H9 (cell line): Measurements from ENCODE around the gene TYRP1. TPM values are rescaled to one million over a fixed set of nuclear protein-coding genes. Genes with fewer than 3 reads are reported as not detected.

Experiments used
- DNase-seq: peaks from one replicate; pipeline ENCODE4 v3.0.0-alpha.2; 2017
- H2AFZ ChIP-seq: one replicate; pipeline ENCODE4 v1.6.1; 2013; ENCODE audit warnings: mild to moderate bottlenecking, low read length, control low read depth, moderate library complexity
- H2AK5ac ChIP-seq: 2 replicates; pipeline ENCODE4 v1.6.1; 2013; ENCODE audit warnings: low read length, control low read depth, mixed read lengths; ENCODE audit not compliant: insufficient read length
- H2BK120ac ChIP-seq: one replicate; pipeline ENCODE4 v1.6.1; 2013; ENCODE audit warnings: low read depth, mild to moderate bottlenecking, low read length, control low read depth, inconsistent platforms; ENCODE audit not compliant: poor library complexity, severe bottlenecking
- H2BK12ac ChIP-seq: 2 replicates; pipeline ENCODE4 v1.6.1; 2013; ENCODE audit warnings: low read length, control low read depth, mixed read lengths, low read depth; ENCODE audit not compliant: insufficient read length
- H2BK15ac ChIP-seq: 2 replicates; pipeline ENCODE4 v1.6.1; 2013; ENCODE audit warnings: low read depth, low read length, control low read depth
- H2BK20ac ChIP-seq: one replicate; pipeline ENCODE4 v1.6.1; 2013; ENCODE audit warnings: low read depth, mild to moderate bottlenecking, low read length, control low read depth, inconsistent platforms; ENCODE audit not compliant: poor library complexity, severe bottlenecking
- H2BK5ac ChIP-seq: 2 replicates; pipeline ENCODE4 v1.6.1; 2013; ENCODE audit warnings: low read length, control low read depth, mixed read lengths; ENCODE audit not compliant: insufficient read length
- H3K14ac ChIP-seq: 2 replicates; pipeline ENCODE4 v1.6.1; 2013; ENCODE audit warnings: low read length, control low read depth; ENCODE audit not compliant: insufficient read depth
- H3K18ac ChIP-seq: 2 replicates; pipeline ENCODE4 v1.6.1; 2013; ENCODE audit warnings: low read depth, mild to moderate bottlenecking, mixed read lengths, low read length, control low read depth; ENCODE audit not compliant: insufficient read length
- H3K23ac ChIP-seq: 2 replicates; pipeline ENCODE4 v1.6.1; 2013; ENCODE audit warnings: low read length, control low read depth, mixed read lengths, low read depth; ENCODE audit not compliant: insufficient read length
- H3K23me2 ChIP-seq: 2 replicates; pipeline ENCODE4 v1.6.1; 2013; ENCODE audit warnings: low read depth, mild to moderate bottlenecking, mixed read lengths, low read length, control low read depth; ENCODE audit not compliant: insufficient read length, poor library complexity, severe bottlenecking
- H3K27ac ChIP-seq: 2 replicates; pipeline ENCODE4 v1.5.1; 2013; ENCODE audit warnings: low read length, control low read depth, mixed read lengths, low read depth; ENCODE audit not compliant: insufficient read length
- H3K27me3 ChIP-seq: 2 replicates; pipeline ENCODE4 v1.6.1; 2013; ENCODE audit warnings: low read length, control low read depth, inconsistent platforms; ENCODE audit not compliant: insufficient read depth
- H3K4ac ChIP-seq: 2 replicates; pipeline ENCODE4 v1.6.1; 2013; ENCODE audit warnings: low read depth, mild to moderate bottlenecking, control low read depth, inconsistent platforms, low read length, moderate library complexity
- H3K4me1 ChIP-seq: 2 replicates; pipeline ENCODE4 v1.6.1; 2013; ENCODE audit warnings: low read length, control low read depth, inconsistent platforms; ENCODE audit not compliant: insufficient read depth
- H3K4me2 ChIP-seq: 2 replicates; pipeline ENCODE4 v1.6.1; 2013; ENCODE audit warnings: low read length, control low read depth, mixed read lengths; ENCODE audit not compliant: insufficient read length, insufficient read depth
- H3K56ac ChIP-seq: 2 replicates; pipeline ENCODE4 v1.6.1; 2013; ENCODE audit warnings: low read depth, mild to moderate bottlenecking, mixed read lengths, low read length, control low read depth; ENCODE audit not compliant: insufficient read length
- H3K79me1 ChIP-seq: 2 replicates; pipeline ENCODE4 v1.6.1; 2013; ENCODE audit warnings: low read depth, mild to moderate bottlenecking, moderate library complexity, low read length, control low read depth, inconsistent platforms; ENCODE audit not compliant: insufficient read depth, poor library complexity, severe bottlenecking
- H3K79me2 ChIP-seq: 2 replicates; pipeline ENCODE4 v1.6.1; 2013; ENCODE audit warnings: low read length, control low read depth, inconsistent platforms; ENCODE audit not compliant: insufficient read depth
- H3K9ac ChIP-seq: 2 replicates; pipeline ENCODE4 v1.6.1; 2013; ENCODE audit warnings: low read length, control low read depth, mixed read lengths; ENCODE audit not compliant: insufficient read length; ENCODE audit errors: extremely low read depth
- H3K9me3 ChIP-seq: one replicate; pipeline ENCODE4 v1.6.1; 2013; ENCODE audit warnings: low read depth, low read length, inconsistent platforms; ENCODE audit not compliant: control insufficient read depth
- H3T11ph ChIP-seq: one replicate; pipeline ENCODE4 v1.6.1; 2013; ENCODE audit warnings: mild to moderate bottlenecking, low read length, control low read depth, inconsistent platforms
- H4K20me1 ChIP-seq: one replicate; pipeline ENCODE4 v1.6.1; 2013; ENCODE audit not compliant: control insufficient read depth, insufficient read length, insufficient read depth
- H4K5ac ChIP-seq: 2 replicates; pipeline ENCODE4 v1.6.1; 2013; ENCODE audit warnings: low read depth, mild to moderate bottlenecking, mixed read lengths, low read length, control low read depth; ENCODE audit not compliant: insufficient read length
- H4K8ac ChIP-seq: replicated peaks from 2 replicates; pipeline ENCODE4 v1.6.1; 2013; ENCODE audit warnings: low read length, control low read depth, mixed read lengths, low read depth; ENCODE audit not compliant: insufficient read length
- H4K91ac ChIP-seq: 2 replicates; pipeline ENCODE4 v1.6.1; 2013; ENCODE audit warnings: low read depth, mild to moderate bottlenecking, moderate library complexity, mixed read lengths, low read length, control low read depth; ENCODE audit not compliant: insufficient read length
- H3K27ac Mint-ChIP-seq, 3 experiments: 2 replicates in 2 of 3; 3 replicates in 1 of 3; pipeline ENCODE4 v1.8.0; 2020 to 2021; ENCODE audit warnings: mixed read lengths in 3 of 3, mild to moderate bottlenecking in 1 of 3, moderate library complexity in 1 of 3
- H3K27me3 Mint-ChIP-seq: 2 replicates; pipeline ENCODE4 v1.8.0; 2021; ENCODE audit warnings: low read depth, mild to moderate bottlenecking, moderate library complexity, mixed read lengths
- H3K36me3 Mint-ChIP-seq, 3 experiments: 2 replicates in 2 of 3; 3 replicates in 1 of 3; pipeline ENCODE4 v1.8.0; 2020 to 2021; ENCODE audit warnings: low read depth in 3 of 3, mixed read lengths in 3 of 3; ENCODE audit not compliant: insufficient read depth in 1 of 3
- H3K4me1 Mint-ChIP-seq, 2 experiments: 2 replicates each; pipeline ENCODE4 v1.8.0; 2020; ENCODE audit warnings: mixed read lengths in 2 of 2
- H3K4me3 Mint-ChIP-seq, 2 experiments: 2 replicates in 1 of 2; 3 replicates in 1 of 2; pipeline ENCODE4 v1.8.0; 2020 to 2021; ENCODE audit warnings: mild to moderate bottlenecking in 2 of 2, mixed read lengths in 2 of 2, moderate library complexity in 1 of 2
- H3K9me3 Mint-ChIP-seq, 2 experiments: 2 replicates in 1 of 2; 3 replicates in 1 of 2; pipeline ENCODE4 v1.8.0; 2020; ENCODE audit warnings: mild to moderate bottlenecking in 2 of 2, mixed read lengths in 2 of 2, moderate library complexity in 1 of 2
- WGBS: extraction: QIAGEN DNeasy Blood & Tissue Kit; methylation state at CpG from one replicate; pipeline ENCODE4 v1.1.7; 2013; ENCODE audit warnings: missing lambda C conversion rate, low lambda C conversion rate, mixed read lengths; ENCODE audit not compliant: insufficient read length; ENCODE audit errors: extremely low coverage; 5-methylcytosine and 5-hydroxymethylcytosine counted together
- total RNA-seq: library from RNA; stranded (reverse); gene quantifications from 2 replicates; pipeline ENCODE4 v1.2.1, GENCODE V29; 2021
- TF ChIP-seq, protein P1 (sequence below): fragments of 200-600 bp; sonication (generic); conservative IDR thresholded peaks from 3 replicates; pipeline ENCODE4 v1.8.0; 2021; ENCODE audit warnings: antibody characterized with exemption, mild to moderate bottlenecking

Gene TYRP1
- total RNA-seq, 1 experiment from 2014 or later, result not detected

DNA sequence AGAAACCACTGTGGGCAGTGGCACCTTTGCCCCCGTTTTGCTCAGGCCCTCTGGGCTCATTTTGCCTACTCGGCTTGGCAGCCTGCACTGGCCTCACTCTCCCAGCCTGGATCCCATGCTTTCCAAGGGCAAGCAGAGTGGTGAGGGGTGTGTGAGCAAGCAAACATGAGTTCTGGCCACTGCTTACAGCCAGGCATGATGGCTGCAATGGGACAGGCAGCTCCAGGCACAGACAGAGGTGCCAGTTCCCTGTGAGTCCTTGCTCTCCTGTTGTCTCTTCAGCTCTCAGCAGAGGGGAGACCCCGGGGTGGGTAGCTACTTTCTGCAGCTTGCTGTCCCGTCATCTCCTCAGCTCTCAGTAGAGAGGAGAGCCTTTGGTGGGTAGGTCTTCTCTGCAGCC, 35.2 kb upstream of the TYRP1 start:
- Mint-ChIP-seq H3K9me3 (no peaks in the 10 kb centered on the region; a peak in 1 of 5 replicates), H3K36me3 (no peaks in the 10 kb centered on the region), H3K4me3 (no peak overlapping the region), H3K27me3 (no peaks in the 10 kb centered on the region), H3K4me1 (no peaks in the 10 kb centered on the region), H3K27ac (no peak overlapping the region)
- Histone ChIP-seq H4K91ac (no peak overlapping the region), H3K9me3 (no peaks in the 10 kb centered on the region), H2AK5ac (no peak overlapping the region), H2BK15ac (no peak overlapping the region), H2BK5ac (no peak overlapping the region), H3K56ac (no peak overlapping the region), H3K23ac (no peak overlapping the region), H2BK120ac (no peak overlapping the region), H3T11ph (no peak overlapping the region), H3K4me1 (no peaks in the 10 kb centered on the region), H3K27me3 (no peaks in the 10 kb centered on the region), H3K79me1 (no peaks in the 10 kb centered on the region), H4K20me1 (no peaks in the 10 kb centered on the region), H3K4ac (no peak overlapping the region), H3K23me2 (no peaks in the 10 kb centered on the region), H3K27ac (no peak overlapping the region), H2BK20ac (no peak overlapping the region), H4K5ac (no peak overlapping the region), H4K8ac (no peak overlapping the region), H2AFZ (no peak overlapping the region), H3K18ac (no peak overlapping the region), H3K79me2 (no peaks in the 10 kb centered on the region), H2BK12ac (no peak overlapping the region), H3K4me2 (no peak overlapping the region), H3K9ac (no peak overlapping the region), H3K14ac (no peak overlapping the region)
- TF ChIP-seq, protein P1, sequence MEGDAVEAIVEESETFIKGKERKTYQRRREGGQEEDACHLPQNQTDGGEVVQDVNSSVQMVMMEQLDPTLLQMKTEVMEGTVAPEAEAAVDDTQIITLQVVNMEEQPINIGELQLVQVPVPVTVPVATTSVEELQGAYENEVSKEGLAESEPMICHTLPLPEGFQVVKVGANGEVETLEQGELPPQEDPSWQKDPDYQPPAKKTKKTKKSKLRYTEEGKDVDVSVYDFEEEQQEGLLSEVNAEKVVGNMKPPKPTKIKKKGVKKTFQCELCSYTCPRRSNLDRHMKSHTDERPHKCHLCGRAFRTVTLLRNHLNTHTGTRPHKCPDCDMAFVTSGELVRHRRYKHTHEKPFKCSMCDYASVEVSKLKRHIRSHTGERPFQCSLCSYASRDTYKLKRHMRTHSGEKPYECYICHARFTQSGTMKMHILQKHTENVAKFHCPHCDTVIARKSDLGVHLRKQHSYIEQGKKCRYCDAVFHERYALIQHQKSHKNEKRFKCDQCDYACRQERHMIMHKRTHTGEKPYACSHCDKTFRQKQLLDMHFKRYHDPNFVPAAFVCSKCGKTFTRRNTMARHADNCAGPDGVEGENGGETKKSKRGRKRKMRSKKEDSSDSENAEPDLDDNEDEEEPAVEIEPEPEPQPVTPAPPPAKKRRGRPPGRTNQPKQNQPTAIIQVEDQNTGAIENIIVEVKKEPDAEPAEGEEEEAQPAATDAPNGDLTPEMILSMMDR, result no peak
- no CpG with 5 or more reads among the region's 4 CpGs for WGBS
- no peak for DNase-seq
